Left forelimb (tissue), 1 donor: ENCODE measurements around the gene METTL16.

Source experiments
- DNase-seq: peaks from one replicate; pipeline ENCODE4 v3.0.0-alpha.2; 2018; ENCODE audit warnings: low spot score

Gene METTL16

GRCh38 chr17:2380226-2380922 lies 131.3 kb downstream of the METTL16 start:
- DNase-seq: no peak

GRCh38 chr17:2379489-2380225 lies 132.0 kb downstream of the METTL16 start:
- DNase-seq: no peak

GRCh38 chr17:2378905-2379304 lies 132.8 kb downstream of the METTL16 start:
- DNase-seq: no peak

GRCh38 chr17:2377659-2378058 lies 134.0 kb downstream of the METTL16 start:
- DNase-seq: no peak

- no peak for DNase-seq
Observed at GRCh38 chr17:2376107-2376506, 135.6 kb downstream of the METTL16 start.

GRCh38 chr17:2375406-2375805 lies 136.3 kb downstream of the METTL16 start:
- DNase-seq: no peak

GRCh38 chr17:2374549-2375285 lies 137.0 kb downstream of the METTL16 start:
- no peak for DNase-seq

- no peak for DNase-seq
Observed at GRCh38 chr17:2373179-2373578, 138.5 kb downstream of the METTL16 start.

GRCh38 chr17:2372681-2373080 lies 139.0 kb downstream of the METTL16 start:
- DNase-seq: no peak

- no peak for DNase-seq
Observed at GRCh38 chr17:2372180-2372579, 139.5 kb downstream of the METTL16 start.

GRCh38 chr17:2371183-2372130 lies 140.2 kb downstream of the METTL16 start:
- DNase-seq: no peak

- DNase-seq: no peak
Observed at GRCh38 chr17:2370211-2370589, 141.5 kb downstream of the METTL16 start.

GRCh38 chr17:2369551-2370210 lies 142.0 kb downstream of the METTL16 start:
- no peak for DNase-seq

GRCh38 chr17:2369039-2369438 lies 142.6 kb downstream of the METTL16 start:
- no peak for DNase-seq

- DNase-seq: no peak
Observed at GRCh38 chr17:2368359-2368758, 143.3 kb downstream of the METTL16 start.

- DNase-seq: no peak
Observed at GRCh38 chr17:2366747-2367494, 144.8 kb downstream of the METTL16 start.
